Common myeloid progenitor, CD34-positive (primary cell): ENCODE data around the gene PTPRN2.

Source experiments
- CTCF ChIA-PET: fragments of 350-600 bp; sonication (Branson Sonifier 250); formaldehyde crosslinking; loops from one replicate; lab custom pipeline; 2021; ENCODE audit warnings: antibody characterized with exemption; lab: Charles Lee
- POLR2A ChIA-PET: fragments of 350-600 bp; sonication (Branson Sonifier 250); formaldehyde crosslinking; loops from one replicate; lab custom pipeline; 2021; ENCODE audit warnings: antibody characterized with exemption; lab: Charles Lee
- DNase-seq, 3 donors: peaks; one replicate each; pipeline versions ENCODE4 v3.0.0 to v3.0.0-alpha.2; 2013
- H3K27ac ChIP-seq, 2 experiments: 1 replicate in 1 of 2; 2 replicates in 1 of 2; pipeline ENCODE4 v1.7.0; 2013; ENCODE audit warnings: inconsistent platforms in 2 of 2, low read length in 2 of 2, mild to moderate bottlenecking in 2 of 2, low read depth in 1 of 2, moderate library complexity in 1 of 2; ENCODE audit not compliant: severe bottlenecking in 2 of 2, insufficient read depth in 1 of 2, poor library complexity in 1 of 2
- H3K27me3 ChIP-seq, 5 experiments: replicated peaks in 2 of 5; 1 replicate in 3 of 5; 2 replicates in 2 of 5; pipeline versions ENCODE4 v1.6.1 to v1.7.0; 2013; ENCODE audit warnings: low read length in 4 of 5, mild to moderate bottlenecking in 2 of 5, moderate library complexity in 2 of 5, inconsistent platforms in 1 of 5; ENCODE audit not compliant: insufficient read depth in 5 of 5, control insufficient read depth in 4 of 5
- H3K36me3 ChIP-seq, 4 experiments: 1 replicate in 2 of 4; 2 replicates in 2 of 4; pipeline versions ENCODE4 v1.6.1 to v1.7.0; 2013; ENCODE audit warnings: low read length in 3 of 4, control low read depth in 1 of 4, mild to moderate bottlenecking in 1 of 4; ENCODE audit not compliant: control insufficient read depth in 4 of 4, insufficient read depth in 4 of 4
- H3K4me1 ChIP-seq, 4 experiments: 1 replicate in 3 of 4; 2 replicates in 1 of 4; pipeline versions ENCODE4 v1.6.1 to v1.7.1; 2013; ENCODE audit warnings: low read length in 3 of 4, mild to moderate bottlenecking in 3 of 4, control low read depth in 1 of 4, inconsistent platforms in 1 of 4, moderate library complexity in 1 of 4; ENCODE audit not compliant: control insufficient read depth in 4 of 4, insufficient read depth in 4 of 4; ENCODE audit errors: control extremely low read depth in 1 of 4
- H3K4me3 ChIP-seq, 7 experiments: 1 replicate in 4 of 7; 2 replicates in 3 of 7; pipeline versions ENCODE4 v1.5.1 to v1.7.0; 2013; ENCODE audit warnings: mild to moderate bottlenecking in 7 of 7, low read length in 6 of 7, moderate library complexity in 6 of 7, inconsistent platforms in 2 of 7, low read depth in 2 of 7, control low read depth in 1 of 7; ENCODE audit not compliant: insufficient read depth in 4 of 7, control insufficient read depth in 1 of 7; ENCODE audit errors: extremely low read depth in 1 of 7
- H3K9me3 ChIP-seq, 5 experiments: 1 replicate in 4 of 5; 2 replicates in 1 of 5; pipeline versions ENCODE4 v1.6.1 to v1.7.1; 2013; ENCODE audit warnings: low read length in 4 of 5, mild to moderate bottlenecking in 2 of 5, inconsistent platforms in 1 of 5, low read depth in 1 of 5, moderate library complexity in 1 of 5; ENCODE audit not compliant: control insufficient read depth in 4 of 5, insufficient read depth in 2 of 5; ENCODE audit errors: control extremely low read depth in 1 of 5
- WGBS: methylation state at CpG from one replicate; pipeline ENCODE4 v1.1.5; 2013; ENCODE audit not compliant: insufficient coverage; 5-methylcytosine and 5-hydroxymethylcytosine counted together

PTPRN2 gene

DNA sequence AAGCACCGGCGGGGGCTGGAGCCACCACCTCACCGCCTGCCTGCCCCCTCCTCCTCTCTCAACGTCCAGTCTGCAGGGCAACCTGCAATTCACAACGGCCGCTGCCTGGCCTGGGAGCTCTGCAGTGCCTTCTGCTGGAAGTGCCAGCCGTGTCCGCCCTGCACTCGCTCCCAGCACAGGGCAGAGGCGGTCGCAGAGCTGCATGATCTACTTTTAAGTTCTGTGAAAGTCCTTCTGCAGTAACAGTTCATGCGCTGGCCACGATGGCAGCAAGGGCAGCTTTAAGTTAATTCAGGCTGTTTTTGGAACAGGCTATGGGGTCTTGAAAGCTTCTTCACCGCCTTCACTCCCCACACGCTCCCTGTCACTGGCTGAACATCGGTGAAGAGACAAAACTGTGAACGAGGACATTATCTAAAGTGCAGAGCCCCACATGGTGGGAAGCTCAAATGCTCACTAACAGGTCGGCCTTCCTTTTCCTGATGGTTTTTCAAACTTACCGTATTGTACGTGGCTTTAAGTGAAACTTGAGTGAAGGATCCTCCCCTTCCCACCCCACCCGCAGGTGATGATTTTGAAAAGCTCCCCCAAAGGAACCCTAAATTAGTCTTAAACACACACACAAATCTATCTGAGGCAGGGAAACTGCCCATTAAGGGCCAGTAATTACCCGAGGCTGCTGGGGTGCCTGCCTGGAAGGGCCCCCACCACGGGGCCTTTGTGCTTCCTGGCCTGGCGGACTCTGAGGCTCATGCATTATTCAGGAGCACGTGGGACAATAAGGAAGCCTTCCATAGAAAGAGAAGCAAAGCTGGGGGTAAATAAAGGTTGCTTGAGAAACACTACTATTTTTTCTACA is 746.5 kb downstream of the PTPRN2 start:
- ChIA-PET POLR2A (no interaction called here), CTCF (no interaction called here)
- H3K36me3 ChIP-seq, result no peaks in the 10 kb centered on the region
- no peaks in the 10 kb centered on the region for H3K4me1 ChIP-seq
- peaks cover 0 to 4% (median 0%) of the 10 kb centered on the region in 5 experiments for H3K9me3 ChIP-seq
- H3K27me3 ChIP-seq, result peaks cover 0 to 7% (median 0%) of the 10 kb centered on the region in 5 experiments
- no peak for DNase-seq
- 88% methylated on average over 22 of the region's 25 CpGs for WGBS
- no peak overlapping the region for H3K27ac ChIP-seq
- no peak overlapping the region for H3K4me3 ChIP-seq

DNA sequence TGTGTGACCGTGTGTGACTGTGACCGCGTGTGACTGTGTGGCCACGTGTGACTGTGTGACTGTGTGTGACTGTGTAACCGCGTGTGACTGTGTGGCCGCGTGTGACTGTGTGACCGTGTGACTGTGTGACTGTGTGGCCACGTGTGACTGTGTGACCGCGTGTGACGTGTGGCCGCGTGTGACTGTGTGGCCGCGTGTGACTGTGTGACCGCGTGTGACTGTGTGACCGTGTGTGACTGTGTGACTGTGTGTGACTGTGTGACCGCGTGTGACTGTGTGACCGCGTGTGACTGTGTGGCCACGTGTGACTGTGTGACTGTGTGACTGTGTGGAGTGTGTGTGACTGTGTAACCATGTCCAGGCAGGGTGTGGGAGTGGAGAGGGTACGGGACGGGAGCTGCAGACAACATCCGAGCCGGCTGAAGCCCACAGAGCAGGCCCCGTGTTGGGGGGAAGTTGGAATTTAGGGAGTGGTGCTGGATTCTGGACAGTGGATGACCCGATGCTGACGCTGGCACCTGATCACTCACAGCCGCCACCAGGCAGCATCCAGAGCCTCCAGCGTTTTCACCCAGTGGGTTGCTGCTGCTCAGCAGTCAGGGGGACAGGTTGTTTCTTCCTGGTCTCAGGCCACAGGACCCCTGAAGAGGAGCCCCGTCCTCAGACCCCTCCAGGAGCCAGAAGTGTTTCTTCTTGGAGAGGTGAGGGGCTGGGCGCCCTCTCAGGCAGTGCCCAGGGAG is 747.3 kb downstream of the PTPRN2 start:
- WGBS, result 98% methylated on average over 24 of the region's 36 CpGs
- H3K4me1 ChIP-seq, result no peaks in the 10 kb centered on the region
- peaks cover 0 to 4% (median 0%) of the 10 kb centered on the region in 5 experiments for H3K9me3 ChIP-seq

DNA sequence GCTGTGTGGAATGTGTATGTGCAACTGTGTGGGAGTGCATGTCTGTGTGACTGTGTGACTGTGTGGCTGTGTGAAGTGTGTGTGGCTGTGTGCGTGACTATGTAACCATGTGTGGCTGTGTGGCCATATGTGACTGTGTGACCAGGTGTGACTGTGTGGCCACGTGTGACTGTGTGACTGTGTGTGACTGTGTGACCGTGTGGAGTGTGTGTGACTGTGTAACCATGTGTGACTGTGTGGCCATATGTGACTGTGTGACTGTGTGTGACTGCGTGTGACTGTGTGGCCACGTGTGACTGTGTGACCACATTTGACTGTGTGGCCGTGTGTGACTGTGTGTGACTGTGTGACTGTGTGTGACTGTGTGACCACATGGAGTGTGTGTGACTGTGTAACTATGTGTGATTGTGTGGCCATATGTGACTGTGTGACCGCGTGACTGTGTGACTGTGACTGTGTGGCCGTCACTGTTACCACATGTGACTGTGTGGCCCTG is 747.9 kb downstream of the PTPRN2 start:
- no peaks in the 10 kb centered on the region for H3K36me3 ChIP-seq
- ChIA-PET POLR2A (no interaction called here), CTCF (no interaction called here)
- no peak overlapping the region for H3K4me3 ChIP-seq
- no peak for DNase-seq
- H3K27me3 ChIP-seq, result peaks cover 0 to 10% (median 0%) of the 10 kb centered on the region in 5 experiments
- no peaks in the 10 kb centered on the region for H3K4me1 ChIP-seq
- H3K9me3 ChIP-seq, result peaks cover 0 to 4% (median 0%) of the 10 kb centered on the region in 5 experiments
- 93% methylated on average over 7 of the region's 9 CpGs for WGBS
- H3K27ac ChIP-seq, result no peak overlapping the region

More for the DNA sequence above, 747.3 kb downstream of the PTPRN2 start:
- Histone ChIP-seq H3K27ac (no peak overlapping the region), H3K36me3 (no peaks in the 10 kb centered on the region), H3K27me3 (peaks cover 0 to 6% (median 0%) of the 10 kb centered on the region in 5 experiments), H3K4me3 (no peak overlapping the region)
- ChIA-PET POLR2A (no interaction called here), CTCF (no interaction called here)
- DNase-seq, result no peak

DNA sequence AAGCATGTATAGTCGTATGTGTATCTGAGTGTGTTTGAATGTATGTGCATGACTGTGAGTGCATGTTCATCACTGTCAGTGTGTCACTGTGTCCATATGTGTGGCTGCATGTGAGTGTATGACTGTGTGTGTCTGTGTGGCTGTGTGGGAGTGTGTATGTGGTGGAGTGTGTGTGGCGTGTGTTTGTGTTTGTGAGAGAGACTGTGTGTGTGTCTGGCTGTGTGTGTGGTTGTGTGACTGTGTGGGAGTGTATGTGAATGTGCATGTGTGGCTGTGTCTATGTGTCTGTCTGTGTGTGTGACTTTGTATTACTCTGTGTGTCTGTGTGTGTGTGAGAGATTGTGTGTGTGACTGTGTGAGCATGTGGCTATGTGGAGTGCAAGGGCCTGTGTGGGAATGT is 748.4 kb downstream of the PTPRN2 start:
- Histone ChIP-seq H3K4me1 (no peaks in the 10 kb centered on the region), H3K27me3 (peaks cover 0 to 12% (median 0%) of the 10 kb centered on the region in 5 experiments), H3K27ac (no peak overlapping the region), H3K4me3 (no peak overlapping the region), H3K36me3 (no peaks in the 10 kb centered on the region), H3K9me3 (peaks cover 0 to 4% (median 0%) of the 10 kb centered on the region in 5 experiments)
- ChIA-PET CTCF (no interaction called here), POLR2A (no interaction called here)
- no peak for DNase-seq
- WGBS, result 85% methylated on average over 2 of the region's 2 CpGs

DNA sequence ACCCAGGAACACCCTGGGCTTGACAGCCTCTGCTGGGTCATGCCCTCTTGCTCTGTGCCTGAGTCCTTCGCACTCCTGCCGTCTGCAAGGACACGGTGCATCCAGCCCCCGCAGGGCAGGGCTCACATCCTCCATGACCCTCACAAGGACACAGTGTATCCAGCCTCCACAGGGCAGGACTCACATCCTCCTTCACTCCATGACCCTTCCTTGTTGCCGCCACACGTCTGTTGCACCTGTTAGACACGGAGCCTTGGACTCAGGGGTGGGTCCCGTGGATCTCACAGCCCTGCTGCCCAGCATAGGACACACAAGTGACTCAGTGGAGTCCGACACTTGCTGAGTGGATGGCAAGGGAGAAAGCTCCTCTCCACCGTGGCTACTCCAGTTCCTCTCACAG is 750.1 kb downstream of the PTPRN2 start:
- H3K27me3 ChIP-seq, result peaks cover 0 to 16% (median 0%) of the 10 kb centered on the region in 5 experiments
- H3K4me3 ChIP-seq, result no peak overlapping the region
- no peaks in the 10 kb centered on the region for H3K4me1 ChIP-seq
- ChIA-PET CTCF (no interaction called here), POLR2A (no interaction called here)
- no peak for DNase-seq
- H3K36me3 ChIP-seq, result no peaks in the 10 kb centered on the region
- peaks cover 0 to 4% (median 0%) of the 10 kb centered on the region in 5 experiments for H3K9me3 ChIP-seq
- H3K27ac ChIP-seq, result no peak overlapping the region
- 94% methylated on average over 10 of the region's 10 CpGs for WGBS

DNA sequence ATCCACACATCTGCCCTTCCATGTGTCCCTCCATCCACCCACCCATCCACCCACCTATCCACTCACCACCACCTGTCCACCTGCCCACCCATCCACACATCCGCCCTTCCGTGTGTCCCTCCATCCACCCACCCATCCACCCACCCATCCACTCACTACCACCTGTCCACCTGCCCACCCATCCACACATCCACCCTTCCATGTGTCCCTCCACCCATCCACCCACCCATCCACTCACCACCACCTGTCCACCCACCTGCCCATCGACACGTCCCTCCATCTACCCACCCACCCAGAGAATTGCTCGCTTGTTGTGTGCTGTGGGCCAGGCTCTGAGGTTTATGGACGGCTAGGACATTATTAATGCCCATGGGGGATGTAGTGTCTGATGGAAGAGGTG is 750.6 kb downstream of the PTPRN2 start:
- Histone ChIP-seq H3K27me3 (peaks cover 0 to 18% (median 0%) of the 10 kb centered on the region in 5 experiments), H3K4me3 (no peak overlapping the region), H3K36me3 (no peaks in the 10 kb centered on the region), H3K9me3 (peaks cover 0 to 4% (median 0%) of the 10 kb centered on the region in 5 experiments), H3K27ac (no peak overlapping the region), H3K4me1 (no peaks in the 10 kb centered on the region)
- ChIA-PET CTCF (no interaction called here), POLR2A (no interaction called here)
- DNase-seq, result no peak
- WGBS, result 100% methylated on average over 1 of the region's 6 CpGs
